ENCODE data around the gene BBS7.
A peak's percentile ranks its signal among the peaks of the same experiment; 100 is the strongest.

The BBS7 gene

GRCh38 chr4:121824950-121825349 lies 45.3 kb downstream of the BBS7 start:
- no peak for DNase-seq

- DNase-seq, result no peak
These were observed 46.1 kb downstream of the BBS7 start for GRCh38 chr4:121824171-121824527.

- DNase-seq, result peak; percentile 92
These were observed 46.6 kb downstream of the BBS7 start, which contains the start of gene CCNA2 for GRCh38 chr4:121823505-121824170. Gene CCNA2 (minus strand): TSS chr4:121823883. CDS start chr4:121823628, 255 bp downstream.

- no peak for DNase-seq
These were observed 47.3 kb downstream of the BBS7 start for GRCh38 chr4:121822796-121823504.

- DNase-seq, result no peak
These were observed 48.2 kb downstream of the BBS7 start for GRCh38 chr4:121822047-121822446.

- no peak for DNase-seq
These were observed 50.9 kb downstream of the BBS7 start for GRCh38 chr4:121819216-121819965.

GRCh38 chr4:121818215-121818614 lies 52.1 kb downstream of the BBS7 start:
- DNase-seq, result no peak

GRCh38 chr4:121817701-121818100 lies 52.6 kb downstream of the BBS7 start:
- no peak for DNase-seq

- no peak for DNase-seq
These were observed 53.3 kb downstream of the BBS7 start for GRCh38 chr4:121817006-121817405.

GRCh38 chr4:121814756-121815155 lies 55.5 kb downstream of the BBS7 start:
- DNase-seq, result no peak

- DNase-seq, result no peak
These were observed 59.2 kb downstream of the BBS7 start for GRCh38 chr4:121811122-121811521.

GRCh38 chr4:121806411-121806810 lies 63.9 kb downstream of the BBS7 start:
- DNase-seq, result no peak

GRCh38 chr4:121801715-121802075 lies 68.6 kb downstream of the BBS7 start:
- DNase-seq, result no peak

GRCh38 chr4:121800961-121801714 lies 69.1 kb downstream of the BBS7 start, which contains the start of gene EXOSC9:
Gene EXOSC9 (plus strand): TSS chr4:121801323. CDS start chr4:121801425, 102 bp downstream.
- peak; percentile 95 for DNase-seq

GRCh38 chr4:121800638-121800960 lies 69.7 kb downstream of the BBS7 start:
- DNase-seq, result no peak

- no peak for DNase-seq
These were observed 70.3 kb downstream of the BBS7 start for GRCh38 chr4:121799867-121800501.

GRCh38 chr4:121799208-121799823 lies 71.0 kb downstream of the BBS7 start:
- DNase-seq, result no peak

- DNase-seq, result no peak
These were observed 74.0 kb downstream of the BBS7 start for GRCh38 chr4:121796283-121796682.

- DNase-seq, result no peak
These were observed 75.6 kb downstream of the BBS7 start for GRCh38 chr4:121794505-121795188.

GRCh38 chr4:121792966-121793365 lies 77.3 kb downstream of the BBS7 start:
- DNase-seq, result no peak

GRCh38 chr4:121791481-121791880 lies 78.8 kb downstream of the BBS7 start:
- DNase-seq, result no peak

- DNase-seq, result no peak
These were observed 79.3 kb downstream of the BBS7 start for GRCh38 chr4:121790976-121791375.

Data from stimulated activated CD4-positive, alpha-beta T cell treated with anti-CD3 and anti-CD28 coated beads, Interleukin-12 subunit alpha, Interleukin-12 subunit beta, amount 100 ng/mL, for 4 hours (primary cell).